ENCODE measurements around the gene SLC8A1.

DNA sequence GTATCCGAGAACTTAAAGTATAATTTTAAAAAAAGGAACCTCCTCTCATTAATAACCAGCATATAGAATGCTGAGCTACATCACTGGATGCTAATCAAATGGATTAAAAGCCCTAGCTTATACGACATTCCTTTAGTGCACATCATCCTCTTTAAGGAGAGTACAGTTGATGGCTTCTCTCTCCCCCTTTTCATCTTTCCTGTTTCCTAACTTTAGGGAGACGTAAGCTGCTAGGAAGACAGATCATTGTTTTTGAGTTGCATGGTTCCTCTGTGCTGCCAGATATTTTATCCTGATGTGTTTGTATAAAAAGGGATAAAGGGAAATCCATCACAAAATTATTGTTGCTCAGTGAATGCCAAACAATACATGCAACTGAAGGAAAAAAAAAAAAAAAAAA is 94.2 kb downstream of the SLC8A1 start:
- TF ChIP-seq POLR2A (IDR thresholded peaks at IDR 0.05) = no peak
- no peak for TF ChIP-seq CTCF (IDR thresholded peaks at IDR 0.05 in 4 of 5, conservative IDR thresholded peaks at IDR 0.05 in 1 of 5)
